Posterior vena cava (tissue), 2 donors: ENCODE data around the gene SPRY2. TPM values are rescaled to one million over a fixed set of nuclear protein-coding genes. Genes with fewer than 3 reads are reported as not detected.

Source experiments
- DNase-seq: peaks from one replicate; pipeline ENCODE4 v3.0.0-alpha.2; 2020; ENCODE audit warnings: low spot score
- intact Hi-C, 2 donors: fragments of 100-400 bp; cut with DNase I; formaldehyde crosslinking; loops; one replicate each; pipeline versions ENCODE4 v1.14.1 to v1.14.2; 2022 to 2023
- long read RNA-seq, 2 donors: library from polyadenylated mRNA; unstranded; transcript quantifications; one replicate each; pipeline ENCODE4 v2.0.0, GENCODE V29; 2020 to 2021
- total RNA-seq, 2 donors: library from RNA; stranded (reverse); fragmentation: NEBNext Ultra II Directional; extraction: Animal tissue kit (Norgen Biotek cat#: 25700); gene quantifications; one replicate each; pipeline ENCODE4 v1.2.1, GENCODE V29; 2021
- donor health status: DM: yes; HTN: yes; CAD: no.
- donor health status: DM: yes; HTN: yes; CAD: no.

Gene SPRY2, protein sequence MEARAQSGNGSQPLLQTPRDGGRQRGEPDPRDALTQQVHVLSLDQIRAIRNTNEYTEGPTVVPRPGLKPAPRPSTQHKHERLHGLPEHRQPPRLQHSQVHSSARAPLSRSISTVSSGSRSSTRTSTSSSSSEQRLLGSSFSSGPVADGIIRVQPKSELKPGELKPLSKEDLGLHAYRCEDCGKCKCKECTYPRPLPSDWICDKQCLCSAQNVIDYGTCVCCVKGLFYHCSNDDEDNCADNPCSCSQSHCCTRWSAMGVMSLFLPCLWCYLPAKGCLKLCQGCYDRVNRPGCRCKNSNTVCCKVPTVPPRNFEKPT
- 10 to 100 TPM; 24.7 to 48.8 TPM for total RNA-seq
- long read RNA-seq, donor 1, partial matches to known transcripts, result 2 of 7 reads
- long read RNA-seq, donor 1, other reads (novel, unspliced or antisense), result 1 of 7 reads
- long read RNA-seq, donor 2, transcript SPRY2-202 (2 exons, 2,111 nt), result major isoform, 5 of 16 reads
- long read RNA-seq, donor 2, partial matches to known transcripts, result 0 of 16 reads
- long read RNA-seq, donor 2, other reads (novel, unspliced or antisense), result 8 of 16 reads

DNA sequence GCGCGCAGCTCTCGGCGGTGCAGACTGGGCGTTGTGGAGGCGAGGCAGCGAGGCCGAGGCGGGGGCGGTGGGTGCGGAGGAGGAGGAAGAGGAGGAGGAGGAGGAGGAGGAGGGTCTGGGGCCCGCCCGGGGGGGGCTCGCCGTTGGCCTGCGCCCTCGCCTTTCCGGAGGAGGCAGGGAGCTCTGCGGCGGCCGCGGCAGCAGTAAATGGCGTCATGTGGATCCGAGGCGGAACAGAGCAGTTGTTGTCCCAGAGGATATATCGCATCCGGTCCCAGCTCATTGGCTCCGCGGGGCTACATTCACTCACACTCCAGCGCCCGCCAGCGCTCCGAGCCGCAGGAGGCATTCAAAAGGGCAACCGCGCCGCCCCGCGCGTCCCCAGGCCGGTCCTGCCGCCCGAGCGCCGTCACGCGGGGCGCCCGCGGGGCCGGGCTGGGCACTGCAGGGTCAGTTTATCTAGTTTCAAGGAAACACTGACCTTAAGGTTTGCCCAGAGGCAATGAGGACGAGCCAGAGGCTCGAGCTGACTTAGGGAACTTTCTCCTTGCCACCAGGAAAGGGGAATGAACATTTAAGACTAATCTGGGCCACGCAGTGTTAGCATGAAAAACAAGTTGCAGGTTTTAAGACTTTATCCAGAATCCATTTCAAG lies at the start of gene SPRY2:
SPRY2 (minus strand) TSS at position 26 of the 655 bp plus-strand sequence. CDS start 3,421 bp downstream, outside the sequence.
- DNase-seq, result peak; percentile 98
- intact Hi-C loops, result no loop called here

DNA sequence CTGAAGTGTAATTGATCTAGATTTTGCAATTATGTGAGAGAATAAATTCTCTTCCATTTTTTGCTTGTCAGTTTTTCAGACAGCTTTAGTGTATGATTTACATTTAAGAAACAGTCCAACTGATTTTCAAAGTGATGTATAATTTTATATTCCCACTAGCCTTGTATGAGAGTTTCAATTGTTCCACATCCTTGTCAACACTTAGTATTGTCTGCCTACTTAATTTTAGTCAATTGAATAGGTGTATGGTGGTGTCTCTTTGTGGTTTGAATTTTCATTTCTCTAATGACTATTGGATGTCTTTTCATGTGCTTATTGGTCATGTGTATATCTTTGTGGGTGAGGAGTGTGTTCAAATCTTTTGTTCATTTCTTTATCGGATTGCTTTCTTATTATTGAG lies 49.4 kb upstream of the SPRY2 start:
- intact Hi-C loops, result loop anchor here in 1 of 2 donors (5.0 kb wide), 1 partner anchor 112 kb away; no protein-coding TSS in a partner anchor
- DNase-seq, result no peak

DNA sequence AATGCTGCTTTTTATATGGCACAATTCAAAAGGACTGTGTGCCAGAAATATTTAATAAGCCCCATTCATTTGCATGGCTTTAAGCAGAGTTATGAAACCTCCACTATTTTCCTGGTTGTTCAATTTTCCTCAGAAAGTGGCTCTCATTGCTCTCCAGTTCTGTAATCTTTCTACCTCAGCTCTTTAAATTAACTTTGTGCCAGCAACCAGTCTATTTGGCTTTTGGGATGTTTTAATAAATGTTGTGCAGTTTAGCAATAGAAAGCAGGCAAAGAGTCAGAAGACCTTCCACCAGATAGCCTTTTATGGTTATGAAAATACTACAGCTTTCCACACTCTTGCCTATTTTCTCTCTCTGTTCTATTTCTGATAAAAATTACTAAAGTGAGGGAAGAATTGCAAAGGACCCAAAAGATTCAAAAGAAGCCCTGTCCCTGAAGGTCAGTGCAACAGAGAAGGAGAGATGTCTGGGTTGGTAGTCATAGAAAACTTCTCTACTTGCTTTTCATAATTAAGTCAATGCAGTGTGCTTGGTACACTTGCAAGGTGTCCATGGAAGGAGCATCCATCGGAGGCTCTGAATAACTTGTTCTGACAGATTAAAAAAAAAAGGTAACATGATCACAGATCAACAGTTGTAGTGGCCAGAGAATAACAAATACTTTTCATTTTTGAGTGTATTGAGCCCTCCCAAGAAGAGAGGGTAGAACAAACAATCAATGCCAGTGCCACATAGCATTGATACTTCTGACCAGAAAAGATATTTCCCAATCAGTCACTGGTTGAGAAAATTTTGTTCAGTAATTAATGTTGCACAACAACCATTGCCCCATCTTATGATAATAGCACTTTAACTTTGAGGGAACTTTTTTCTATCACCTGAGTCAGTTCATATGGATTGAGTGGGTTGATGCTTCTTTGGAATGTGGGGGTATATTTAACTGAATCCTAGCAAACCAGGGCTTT lies 48.4 kb upstream of the SPRY2 start:
- intact Hi-C loops, result loop anchor here in 1 of 2 donors (5.0 kb wide), 1 partner anchor 113 kb away; no protein-coding TSS in a partner anchor
- DNase-seq, result no peak

DNA sequence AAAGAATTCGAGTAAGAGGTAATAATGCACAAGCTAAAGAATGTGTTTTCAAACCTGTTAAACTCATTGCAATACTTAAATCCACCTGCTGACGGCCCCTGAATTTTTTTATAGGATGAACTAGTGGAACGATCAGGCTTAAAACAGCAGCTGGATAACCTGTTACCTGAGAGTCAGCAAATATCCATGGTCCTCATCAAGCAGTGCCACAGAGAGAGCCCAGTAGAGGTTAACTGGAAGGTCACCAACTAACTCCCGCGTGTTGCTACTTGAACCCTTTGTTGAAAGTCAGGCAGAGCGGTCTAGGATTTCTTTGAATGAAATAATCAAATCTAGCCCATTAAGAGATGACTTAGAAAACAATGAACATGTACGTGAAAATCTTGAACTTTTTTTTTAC lies 47.6 kb upstream of the SPRY2 start:
- no peak for DNase-seq
- intact Hi-C loops, result no loop called here

DNA sequence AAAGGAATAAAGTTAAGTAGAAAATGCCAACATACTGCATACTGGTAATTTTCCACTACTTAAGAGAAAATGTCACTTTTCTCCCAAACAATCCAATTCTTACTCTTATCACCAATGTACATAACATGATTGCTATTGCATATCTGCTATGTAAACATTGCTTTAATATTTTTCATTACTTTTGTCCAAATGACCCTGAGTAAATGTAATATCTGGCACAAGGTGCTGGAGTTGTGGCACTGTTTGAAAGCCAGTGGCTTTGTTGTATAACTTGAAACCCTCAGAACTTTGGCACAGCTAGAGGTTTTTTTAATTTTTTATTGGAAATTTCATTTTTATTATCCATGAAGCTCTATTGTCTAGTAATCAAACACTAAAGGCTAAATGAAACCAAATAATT lies 45.7 kb upstream of the SPRY2 start:
- intact Hi-C loops, result no loop called here
- DNase-seq, result no peak

DNA sequence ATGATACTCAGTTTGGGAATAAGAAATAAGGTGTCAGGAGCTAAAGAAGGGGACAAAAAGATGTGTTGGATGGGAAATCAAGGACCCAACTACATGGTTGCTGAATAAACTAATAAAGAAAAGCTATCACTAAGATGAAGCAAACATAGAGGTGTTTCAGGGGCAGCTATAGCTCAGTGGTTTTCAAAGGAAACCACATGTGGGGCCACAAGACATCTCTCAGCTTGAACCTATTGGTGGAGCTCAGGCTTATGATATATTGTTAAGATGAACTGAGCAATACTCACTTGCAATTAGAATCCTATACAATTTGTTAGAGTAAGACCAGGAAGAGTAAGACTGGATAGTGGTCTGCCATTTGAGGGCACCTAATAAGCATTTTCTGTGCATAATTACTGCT lies 45.1 kb upstream of the SPRY2 start:
- no peak for DNase-seq
- intact Hi-C loops, result no loop called here

DNA sequence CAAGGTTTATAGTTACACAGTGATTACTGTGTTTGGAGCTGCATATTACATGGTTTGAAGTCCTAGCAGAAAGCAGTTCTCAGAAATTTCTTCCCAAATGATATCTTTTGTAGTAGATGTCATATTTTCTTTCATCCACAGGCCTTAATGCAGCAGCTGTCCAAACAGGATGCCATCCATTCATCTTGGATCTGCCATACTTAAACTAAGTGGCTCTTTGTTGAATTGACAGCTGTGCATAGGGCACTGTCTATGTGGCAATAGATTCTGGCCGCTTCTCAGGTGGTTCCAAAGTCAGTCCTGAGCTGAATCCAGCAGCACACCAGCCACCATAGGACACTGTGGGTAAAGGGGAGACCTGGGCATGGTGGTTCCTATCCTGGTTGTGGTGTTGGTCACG lies 41.6 kb upstream of the SPRY2 start:
- DNase-seq, result no peak
- intact Hi-C loops, result no loop called here

DNA sequence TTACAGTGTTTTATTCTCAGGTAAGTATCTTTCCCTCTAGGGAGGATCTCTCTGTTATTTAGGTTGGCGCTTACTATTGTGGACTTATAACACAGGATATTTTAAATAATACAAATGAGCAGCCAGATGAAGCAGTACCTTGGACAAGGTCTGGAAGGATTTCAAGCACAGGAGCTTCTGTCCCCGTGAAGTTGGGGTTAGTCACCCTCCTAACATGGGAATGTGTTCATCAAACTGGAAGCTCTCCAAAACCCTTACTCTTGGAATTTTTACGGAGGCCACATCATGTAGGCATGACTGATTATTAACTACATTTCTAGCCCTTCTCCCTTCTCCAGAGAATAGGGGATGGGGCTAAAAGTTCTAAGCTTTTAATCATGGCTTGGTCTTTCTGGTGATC lies 38.3 kb upstream of the SPRY2 start:
- no peak for DNase-seq
- intact Hi-C loops, result no loop called here

DNA sequence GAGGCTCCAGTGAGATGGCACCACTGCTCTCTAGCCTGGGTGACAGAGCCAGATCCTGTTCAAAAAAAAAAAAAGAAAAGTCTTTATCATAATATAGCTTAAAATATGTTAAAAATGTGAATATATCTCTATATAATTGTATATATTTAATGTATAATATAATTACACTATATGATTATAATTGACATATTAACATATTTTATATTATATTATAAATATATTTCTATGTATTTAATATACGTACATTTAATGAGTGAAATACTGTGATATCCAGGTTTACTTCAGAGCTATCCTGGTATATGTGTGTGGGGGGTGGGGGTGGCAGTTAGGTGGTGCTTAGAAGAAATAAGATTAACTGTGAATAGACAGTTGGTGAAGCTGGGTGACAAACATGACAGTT lies 35.6 kb upstream of the SPRY2 start:
- intact Hi-C loops, result no loop called here
- no peak for DNase-seq

DNA sequence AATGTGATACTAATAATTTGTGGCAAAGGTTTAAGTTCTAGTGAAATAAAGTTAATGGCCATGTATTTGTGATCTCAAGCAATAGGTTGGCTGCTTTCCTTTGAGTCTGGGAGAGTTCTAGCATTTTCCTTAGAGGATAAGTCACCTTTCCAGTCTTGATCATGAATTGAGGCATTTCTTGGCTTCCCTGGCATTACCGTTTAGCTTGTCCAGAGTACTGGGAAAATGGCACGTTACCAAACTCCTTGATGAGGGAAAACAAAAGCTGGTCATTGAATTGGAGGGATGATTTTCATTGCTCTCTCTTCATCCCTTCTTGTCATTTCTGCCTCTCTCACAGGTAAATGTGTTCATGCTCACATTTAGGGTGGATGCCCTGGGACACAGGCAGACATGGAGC lies 34.0 kb upstream of the SPRY2 start:
- intact Hi-C loops, result no loop called here
- DNase-seq, result no peak

DNA sequence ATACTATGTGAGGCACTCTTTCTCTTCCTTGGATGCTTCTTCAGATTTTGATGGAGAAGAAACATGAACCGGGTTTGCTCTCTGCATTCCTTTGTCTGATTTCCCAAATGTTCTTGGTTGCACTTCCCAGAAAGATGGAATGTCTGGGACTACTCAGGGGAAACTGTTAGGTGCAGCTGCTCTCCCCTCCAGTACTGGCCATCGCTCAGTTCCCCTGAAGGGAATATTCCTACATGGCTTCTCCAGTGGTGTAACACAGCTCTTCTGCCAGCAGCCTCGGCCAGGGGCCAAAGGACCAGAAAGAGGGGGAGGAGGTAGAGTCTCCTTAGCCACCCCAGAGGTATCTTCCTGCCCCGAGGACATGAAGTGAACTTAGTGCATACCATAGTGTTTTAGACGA lies 33.5 kb upstream of the SPRY2 start:
- peak; percentile 86 for DNase-seq
- intact Hi-C loops, result no loop called here

DNA sequence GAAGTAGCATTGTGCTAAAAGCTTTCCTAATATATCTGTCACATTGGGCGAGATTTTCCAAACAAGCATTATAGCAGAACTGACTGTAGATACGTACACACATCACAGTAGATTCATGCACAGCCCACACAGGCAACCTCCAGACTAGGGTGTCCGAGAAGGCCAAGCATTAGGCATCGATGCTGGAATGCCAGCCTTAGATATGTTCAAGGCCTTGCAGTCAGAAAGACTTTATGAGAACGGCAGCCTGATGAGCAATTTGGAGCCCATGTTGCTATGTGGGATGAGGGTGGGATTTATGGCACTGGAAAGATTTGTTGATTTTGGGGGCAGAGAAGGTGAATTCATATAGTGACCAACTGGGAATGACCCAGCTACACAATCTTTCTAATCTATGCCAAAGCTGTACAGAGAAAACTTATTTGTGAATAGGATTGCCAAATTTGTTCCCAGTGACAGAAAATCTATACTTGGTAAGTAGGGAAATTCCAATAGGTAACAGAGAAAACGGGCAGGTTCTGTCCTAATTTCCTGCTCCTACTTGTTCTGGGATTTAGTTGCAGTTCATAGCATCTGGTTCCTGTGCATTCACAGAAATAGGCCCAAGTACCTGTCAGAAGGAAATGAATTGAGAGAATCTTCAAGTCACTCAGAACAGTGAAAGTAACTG lies 31.0 kb upstream of the SPRY2 start:
- no peak for DNase-seq

DNA sequence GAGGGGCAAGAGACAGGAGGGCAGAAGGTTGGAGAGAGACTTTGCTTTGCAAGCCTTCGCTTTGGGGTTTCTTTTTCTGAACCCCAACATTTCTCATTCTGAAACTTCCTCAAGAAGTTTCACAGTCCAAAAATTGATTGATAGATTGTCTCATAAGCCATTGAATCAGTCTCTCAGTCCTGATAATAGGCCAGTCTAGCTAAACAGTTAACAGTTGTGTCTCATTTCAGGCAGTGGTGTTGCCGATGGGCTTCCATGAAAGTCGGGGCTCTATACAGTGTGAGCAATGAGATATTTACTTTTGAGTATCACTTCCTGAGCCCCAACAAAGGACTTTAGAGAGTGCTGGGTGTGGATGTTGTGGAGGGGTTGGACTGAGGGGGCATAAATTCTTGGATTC lies 26.5 kb upstream of the SPRY2 start:
- no peak for DNase-seq
- intact Hi-C loops, result no loop called here

More for the DNA sequence above, 31.0 kb upstream of the SPRY2 start:
- intact Hi-C loops, result no loop called here

DNA sequence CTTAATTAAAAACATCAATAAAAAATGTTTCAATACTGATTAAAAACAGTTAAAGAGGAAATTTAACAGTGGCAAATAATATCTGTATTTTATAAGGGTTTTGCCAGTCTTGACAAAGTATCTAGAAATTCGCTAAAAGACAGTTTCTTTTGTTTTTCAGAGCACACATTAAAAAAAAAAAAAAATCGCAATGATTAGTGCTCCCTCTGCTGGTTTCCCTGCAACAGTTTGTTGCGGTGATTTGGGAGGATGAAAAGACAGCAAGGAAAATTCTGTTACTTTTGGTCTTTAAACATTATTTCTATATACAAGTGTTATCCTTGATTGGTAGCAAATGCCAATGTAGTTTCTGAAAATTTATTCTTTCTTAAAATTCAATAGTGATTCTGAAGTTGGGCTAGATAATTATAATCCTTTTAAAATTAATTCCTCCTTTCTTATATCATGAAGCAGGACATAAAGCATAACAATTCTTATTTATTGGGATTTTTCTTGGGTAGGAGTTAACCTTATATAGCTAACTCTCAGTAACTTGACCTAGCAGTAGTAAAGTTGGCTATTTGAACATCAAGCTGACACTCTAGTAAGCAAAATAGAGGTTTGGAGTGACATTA lies 23.1 kb upstream of the SPRY2 start:
- intact Hi-C loops, result no loop called here
- no peak for DNase-seq

DNA sequence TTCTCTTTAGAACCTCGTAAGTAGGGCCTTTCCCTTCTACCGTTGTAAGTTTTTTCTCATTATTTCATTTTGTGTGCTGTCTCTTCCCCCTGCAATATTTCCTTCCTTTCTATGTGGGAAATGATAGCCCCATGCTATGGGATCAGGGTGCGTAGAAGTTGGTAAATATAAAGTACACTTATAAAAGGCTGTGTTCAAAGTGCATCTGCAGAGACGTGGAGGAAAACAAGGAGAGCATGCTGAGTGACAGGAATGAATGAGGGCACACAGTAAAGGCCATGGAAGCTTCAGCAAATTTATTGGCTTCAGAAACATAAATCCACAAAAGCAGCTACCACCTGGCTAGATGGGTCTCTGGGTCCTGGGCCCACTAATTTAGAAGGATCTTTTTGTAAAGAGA lies 21.6 kb upstream of the SPRY2 start:
- intact Hi-C loops, result no loop called here
- no peak for DNase-seq

DNA sequence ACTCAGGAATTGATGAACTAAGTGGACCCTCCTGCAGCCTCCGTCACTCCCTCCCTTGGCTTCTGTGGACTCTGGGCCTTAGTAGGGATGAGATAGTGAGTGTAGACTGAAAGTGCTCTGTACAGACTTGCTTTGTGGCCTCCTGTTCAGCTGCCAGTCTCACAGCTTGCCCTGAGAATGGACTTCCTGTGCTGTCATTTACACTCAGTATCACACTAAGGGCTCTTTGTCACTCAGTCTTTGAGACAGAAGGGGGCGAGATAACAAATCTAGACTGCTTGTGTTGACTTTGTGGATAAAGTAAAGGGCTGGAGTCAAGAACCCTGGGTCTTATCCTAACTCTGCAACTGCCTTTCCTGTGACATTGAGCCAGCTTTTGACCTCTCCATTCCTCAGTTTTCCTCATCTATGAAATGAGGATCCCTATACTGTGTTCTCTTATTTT lies 21.0 kb upstream of the SPRY2 start:
- intact Hi-C loops, result no loop called here
- DNase-seq, result no peak

DNA sequence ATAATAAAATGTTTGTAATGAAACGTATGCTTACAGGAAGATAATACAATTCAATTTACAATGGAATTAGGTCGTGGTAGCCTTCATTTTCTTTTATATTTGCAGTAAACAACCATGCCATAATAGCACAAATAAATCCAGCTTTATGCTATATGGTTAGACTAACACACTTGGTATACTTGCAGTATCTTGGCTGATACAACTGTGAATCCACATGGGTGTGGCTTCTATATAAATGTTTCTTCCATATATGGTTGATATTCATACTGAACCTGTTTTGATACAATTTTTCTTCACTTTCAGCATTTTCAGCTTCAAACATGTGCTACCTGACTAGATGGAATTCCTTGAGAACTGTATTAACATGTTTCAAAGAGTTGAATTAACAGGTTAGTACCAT lies 20.4 kb upstream of the SPRY2 start:
- intact Hi-C loops, result no loop called here
- DNase-seq, result no peak

DNA sequence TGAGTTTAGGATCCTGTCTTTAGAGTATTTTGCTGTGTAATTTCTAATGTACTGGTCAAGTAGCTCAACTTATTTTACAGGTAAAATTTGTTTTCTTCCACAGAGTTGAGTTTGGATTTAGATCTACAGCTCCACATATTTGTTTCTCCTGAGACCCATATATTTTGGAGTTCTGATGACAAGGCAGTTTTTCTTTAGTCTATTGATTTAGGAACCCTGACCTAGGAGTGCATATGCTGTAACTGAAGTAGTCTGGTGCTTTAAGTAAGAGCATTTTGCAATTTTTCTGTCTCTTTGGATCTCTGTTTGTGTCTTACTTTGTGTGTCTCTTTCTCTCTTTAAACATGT lies 19.5 kb upstream of the SPRY2 start:
- DNase-seq, result no peak
- intact Hi-C loops, result no loop called here
